ENCODE data around the gene BANP. TPM values are rescaled to one million over a fixed set of nuclear protein-coding genes. Genes with fewer than 3 reads are reported as not detected.
"Not testable (repeated sequence)": the region's sequence is repeated elsewhere in the genome, so short reads cannot be mapped to it uniquely, and the experiment has no call there.

Gene BANP
- total and polyA plus RNA-seq, 2 donors (not counting 3 experiments of a cell fraction or from before 2014, with no cell fraction given) = 22.4 to 33.8 TPM

- no peak for FAIRE-seq
- dilution Hi-C loops (cut with MboI; ENCODE audit: extremely low pct_ligation_motif_present, low sequenced_read_pairs) (no loop called here), intact Hi-C loops (cut with micrococcal nuclease) (no loop called here)
- Histone ChIP-seq H3K27me3 (ENCODE audit: control insufficient read depth in 2 of 2, insufficient read depth in 2 of 2, low read length in 2 of 2) (no peaks in the 10 kb centered on the region), H3K27ac (ENCODE audit: insufficient read depth, low read depth, low read length) (no peak overlapping the region), H4K20me1 (replicated peaks; ENCODE audit: control insufficient read depth, extremely low read depth, insufficient read depth, low read length) (no peaks in the 10 kb centered on the region), H3K36me3 (ENCODE audit: control insufficient read depth in 2 of 2, extremely low read depth in 1 of 2, insufficient read depth in 2 of 2, low read length in 2 of 2) (peaks cover 6 to 12% of the 10 kb centered on the region in 2 experiments), H3K9me1 (replicated peaks; ENCODE audit: control insufficient read depth, extremely low read depth, insufficient read depth, low read length) (no peaks in the 10 kb centered on the region), H2AFZ (ENCODE audit: low read depth, low read length) (no peak overlapping the region), H3K9ac (replicated peaks; ENCODE audit: extremely low read depth, insufficient read depth, low read length) (no peak overlapping the region), H3K4me1 (ENCODE audit: control insufficient read depth, extremely low read depth, insufficient read depth, low read length) (no peaks in the 10 kb centered on the region), H3K4me2 (ENCODE audit: insufficient read depth, low read length) (no peak overlapping the region), H3K4me3 (replicated peaks in 1 of 3; ENCODE audit: insufficient read depth in 1 of 3, low read depth in 1 of 3, low read length in 3 of 3) (no peak overlapping the region), H3K9me3 (replicated peaks; ENCODE audit: control insufficient read depth, insufficient read depth, low read length) (no peaks in the 10 kb centered on the region), H3K79me2 (ENCODE audit: control insufficient read depth, insufficient read depth, low read length) (no peaks in the 10 kb centered on the region)
- no peak for DNase-seq (ENCODE audit: low read depth, low spot score)
- ChIA-PET POLR2A (no interaction called here), CTCF (no interaction called here)
- TF ChIP-seq FOS (IDR thresholded peaks at IDR 0.05; ENCODE audit: borderline replicate concordance, insufficient read depth, low read length) = no peak
- no peak for TF ChIP-seq POLR2A (IDR thresholded peaks at IDR 0.05; ENCODE audit: low read depth, low read length)
- TF ChIP-seq JUN (IDR thresholded peaks at IDR 0.05; ENCODE audit: borderline replicate concordance, insufficient read depth, insufficient read length, low read depth) = no peak
- TF ChIP-seq EZH2 (IDR thresholded peaks at IDR 0.05; ENCODE audit: borderline replicate concordance, low read depth, low read length, severe bottlenecking) = no peak
- TF ChIP-seq, protein P1, sequence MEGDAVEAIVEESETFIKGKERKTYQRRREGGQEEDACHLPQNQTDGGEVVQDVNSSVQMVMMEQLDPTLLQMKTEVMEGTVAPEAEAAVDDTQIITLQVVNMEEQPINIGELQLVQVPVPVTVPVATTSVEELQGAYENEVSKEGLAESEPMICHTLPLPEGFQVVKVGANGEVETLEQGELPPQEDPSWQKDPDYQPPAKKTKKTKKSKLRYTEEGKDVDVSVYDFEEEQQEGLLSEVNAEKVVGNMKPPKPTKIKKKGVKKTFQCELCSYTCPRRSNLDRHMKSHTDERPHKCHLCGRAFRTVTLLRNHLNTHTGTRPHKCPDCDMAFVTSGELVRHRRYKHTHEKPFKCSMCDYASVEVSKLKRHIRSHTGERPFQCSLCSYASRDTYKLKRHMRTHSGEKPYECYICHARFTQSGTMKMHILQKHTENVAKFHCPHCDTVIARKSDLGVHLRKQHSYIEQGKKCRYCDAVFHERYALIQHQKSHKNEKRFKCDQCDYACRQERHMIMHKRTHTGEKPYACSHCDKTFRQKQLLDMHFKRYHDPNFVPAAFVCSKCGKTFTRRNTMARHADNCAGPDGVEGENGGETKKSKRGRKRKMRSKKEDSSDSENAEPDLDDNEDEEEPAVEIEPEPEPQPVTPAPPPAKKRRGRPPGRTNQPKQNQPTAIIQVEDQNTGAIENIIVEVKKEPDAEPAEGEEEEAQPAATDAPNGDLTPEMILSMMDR (IDR thresholded peaks at IDR 0.05; ENCODE audit: extremely low read depth in 1 of 2, insufficient read depth in 1 of 2, low read depth in 1 of 2, low read length in 2 of 2) = no peak
- no TSS peak for BruUV-seq (replicated peaks)
Measured at GRCh38 chr16:88074041-88074440, 122.8 kb downstream of the BANP start.

GRCh38 chr16:88076211-88076931, 125.1 kb downstream of the BANP start:
- TF ChIP-seq FOS (IDR thresholded peaks at IDR 0.05; ENCODE audit: borderline replicate concordance, insufficient read depth, low read length) = no peak
- Histone ChIP-seq H3K9me3 (replicated peaks; ENCODE audit: control insufficient read depth, insufficient read depth, low read length) (no peaks in the 10 kb centered on the region), H3K9me1 (replicated peaks; ENCODE audit: control insufficient read depth, extremely low read depth, insufficient read depth, low read length) (no peaks in the 10 kb centered on the region), H3K36me3 (ENCODE audit: control insufficient read depth in 2 of 2, extremely low read depth in 1 of 2, insufficient read depth in 2 of 2, low read length in 2 of 2) (peaks cover 2 to 9% of the 10 kb centered on the region in 2 experiments), H3K27me3 (ENCODE audit: control insufficient read depth in 2 of 2, insufficient read depth in 2 of 2, low read length in 2 of 2) (no peaks in the 10 kb centered on the region), H2AFZ (ENCODE audit: low read depth, low read length) (no peak overlapping the region), H3K4me1 (ENCODE audit: control insufficient read depth, extremely low read depth, insufficient read depth, low read length) (no peaks in the 10 kb centered on the region), H3K27ac (ENCODE audit: insufficient read depth, low read depth, low read length) (no peak overlapping the region), H3K4me3 (replicated peaks in 1 of 3; ENCODE audit: insufficient read depth in 1 of 3, low read depth in 1 of 3, low read length in 3 of 3) (no peak overlapping the region), H3K4me2 (ENCODE audit: insufficient read depth, low read length) (no peak overlapping the region), H3K9ac (replicated peaks; ENCODE audit: extremely low read depth, insufficient read depth, low read length) (no peak overlapping the region), H4K20me1 (replicated peaks; ENCODE audit: control insufficient read depth, extremely low read depth, insufficient read depth, low read length) (no peaks in the 10 kb centered on the region), H3K79me2 (ENCODE audit: control insufficient read depth, insufficient read depth, low read length) (no peaks in the 10 kb centered on the region)
- CTCF ChIA-PET = no interaction called here
- no TSS peak for BruUV-seq (replicated peaks)
- no peak for FAIRE-seq
- intact Hi-C loops (cut with micrococcal nuclease) (no loop called here), dilution Hi-C loops (cut with MboI; ENCODE audit: extremely low pct_ligation_motif_present, low sequenced_read_pairs) (no loop called here)
- POLR2A ChIA-PET = no interaction called here
- DNase-seq (ENCODE audit: low read depth, low spot score) = no peak

- CTCF ChIA-PET; H3K4me2 ChIP-seq (ENCODE audit: insufficient read depth, low read length); H2AFZ ChIP-seq (ENCODE audit: low read depth, low read length); H3K27ac ChIP-seq (ENCODE audit: insufficient read depth, low read depth, low read length); H3K9me1 ChIP-seq (replicated peaks; ENCODE audit: control insufficient read depth, extremely low read depth, insufficient read depth, low read length); H3K9me3 ChIP-seq (replicated peaks; ENCODE audit: control insufficient read depth, insufficient read depth, low read length); POLR2A ChIA-PET; H3K9ac ChIP-seq (replicated peaks; ENCODE audit: extremely low read depth, insufficient read depth, low read length); dilution Hi-C loops (cut with MboI; ENCODE audit: extremely low pct_ligation_motif_present, low sequenced_read_pairs); intact Hi-C loops (cut with micrococcal nuclease); BruUV-seq (replicated peaks); H3K4me3 ChIP-seq (replicated peaks in 1 of 3; ENCODE audit: insufficient read depth in 1 of 3, low read depth in 1 of 3, low read length in 3 of 3); H3K79me2 ChIP-seq (ENCODE audit: control insufficient read depth, insufficient read depth, low read length); H4K20me1 ChIP-seq (replicated peaks; ENCODE audit: control insufficient read depth, extremely low read depth, insufficient read depth, low read length); H3K36me3 ChIP-seq (ENCODE audit: control insufficient read depth in 2 of 2, extremely low read depth in 1 of 2, insufficient read depth in 2 of 2, low read length in 2 of 2); FAIRE-seq; H3K27me3 ChIP-seq (ENCODE audit: control insufficient read depth in 2 of 2, insufficient read depth in 2 of 2, low read length in 2 of 2); H3K4me1 ChIP-seq (ENCODE audit: control insufficient read depth, extremely low read depth, insufficient read depth, low read length); DNase-seq (ENCODE audit: low read depth, low spot score): not testable (repeated sequence)
Measured at GRCh38 chr16:88076932-88077320, 125.7 kb downstream of the BANP start.

Measured in endothelial cell of umbilical vein (primary cell).